Natural killer cell (primary cell): ENCODE data around the gene ZNF91. TPM values are rescaled to one million over a fixed set of nuclear protein-coding genes. Genes with fewer than 3 reads are reported as not detected.

ENCODE experiments used
- ATAC-seq, 3 donors: fragments of 150-1000 bp in 2 of 3; fragments of 200-7000 bp in 1 of 3; cut with Tn5 transposase; 1 replicate in 1 of 3; 2 replicates in 2 of 3; pipeline ENCODE4 v1.10.0; 2021; ENCODE audit warnings: mild to moderate bottlenecking in 2 of 3, moderate library complexity in 2 of 3
- DNase-seq, 2 donors: peaks; one replicate each; pipeline versions ENCODE4 v3.0.0 to v3.0.0-alpha.2; 2013 to 2021; ENCODE audit warnings: mixed read lengths in 1 of 2
- H3K27ac ChIP-seq: one replicate; pipeline ENCODE4 v1.5.1; 2013; ENCODE audit warnings: mild to moderate bottlenecking, low read length
- H3K27me3 ChIP-seq: one replicate; pipeline ENCODE4 v1.6.1; 2013; ENCODE audit warnings: low read length; ENCODE audit not compliant: control insufficient read depth, insufficient read depth
- H3K36me3 ChIP-seq: one replicate; pipeline ENCODE4 v1.6.1; 2013; ENCODE audit warnings: low read length; ENCODE audit not compliant: control insufficient read depth, insufficient read depth
- H3K4me1 ChIP-seq: one replicate; pipeline ENCODE4 v1.6.1; 2013; ENCODE audit warnings: low read length; ENCODE audit not compliant: control insufficient read depth, insufficient read depth
- H3K4me3 ChIP-seq: one replicate; pipeline ENCODE4 v1.5.1; 2013; ENCODE audit warnings: low read length
- H3K9me3 ChIP-seq: one replicate; pipeline ENCODE4 v1.6.1; 2013; ENCODE audit warnings: low read length; ENCODE audit not compliant: control insufficient read depth, insufficient read depth
- H3K27ac Mint-ChIP-seq, 2 donors: one replicate each; pipeline ENCODE4 v1.8.0; 2022; ENCODE audit warnings: mild to moderate bottlenecking in 2 of 2, mixed read lengths in 2 of 2, moderate library complexity in 1 of 2
- H3K27me3 Mint-ChIP-seq, 2 donors: one replicate each; pipeline ENCODE4 v1.8.0; 2022; ENCODE audit warnings: low read depth in 2 of 2, mixed read lengths in 2 of 2
- H3K36me3 Mint-ChIP-seq: one replicate; pipeline ENCODE4 v1.8.0; 2022; ENCODE audit warnings: mixed read lengths
- H3K4me1 Mint-ChIP-seq, 2 donors: one replicate each; pipeline ENCODE4 v1.8.0; 2022; ENCODE audit warnings: mixed read lengths in 2 of 2
- H3K4me3 Mint-ChIP-seq: one replicate; pipeline ENCODE4 v1.8.0; 2022; ENCODE audit warnings: mild to moderate bottlenecking, moderate library complexity, mixed read lengths
- H3K9me3 Mint-ChIP-seq, 2 donors: one replicate each; pipeline ENCODE4 v1.8.0; 2022; ENCODE audit warnings: mixed read lengths in 2 of 2
- CTCF ChIP-seq: fragments of 200-600 bp; IDR thresholded peaks from one replicate; pipeline ENCODE4 v1.8.0; 2022; ENCODE audit warnings: antibody characterized with exemption
- WGBS: methylation state at CpG from one replicate; pipeline ENCODE4 v1.1.7; 2013; ENCODE audit warnings: missing lambda C conversion rate; ENCODE audit not compliant: insufficient coverage; 5-methylcytosine and 5-hydroxymethylcytosine counted together
- intact Hi-C: fragments of 100-400 bp; cut with micrococcal nuclease; formaldehyde crosslinking; loops from one replicate; pipeline ENCODE4 v1.14.2; 2022
- total RNA-seq, 4 donors: library from RNA; stranded (reverse); fragments of 120-200 nt in 1 of 4; gene quantifications; one replicate each; pipeline versions ENCODE4 v1.2.3 to v1.2.4, GENCODE V29; 2013 to 2022

ZNF91 gene
- total RNA-seq, 3 donors from 2014 or later (not counting 1 experiment from before 2014, with no cell fraction given), result 92.3 to 144 (median 96.7) TPM

GRCh38 chr19:23404676-23405075 lies 9.4 kb upstream of the ZNF91 start:
- H3K27ac ChIP-seq, result no peak overlapping the region
- no peak overlapping the region for H3K4me3 ChIP-seq
- WGBS, result 94% methylated on average over 1 of the region's 1 CpG
- H3K4me1 ChIP-seq, result no peaks in the 10 kb centered on the region
- Mint-ChIP-seq H3K27ac (no peak overlapping the region), H3K27me3 (no peaks in the 10 kb centered on the region), H3K4me1 (peaks cover 6 to 7% of the 10 kb centered on the region in 2 donors), H3K36me3 (no peaks in the 10 kb centered on the region), H3K4me3 (no peak overlapping the region), H3K9me3 (no peaks in the 10 kb centered on the region)
- no peaks in the 10 kb centered on the region for H3K9me3 ChIP-seq
- H3K27me3 ChIP-seq, result no peaks in the 10 kb centered on the region
- intact Hi-C loops, result no loop called here
- no peak for DNase-seq
- H3K36me3 ChIP-seq, result no peaks in the 10 kb centered on the region
- TF ChIP-seq CTCF, result no peak
- ATAC-seq, result no peak

- H3K4me1 ChIP-seq, result no peaks in the 10 kb centered on the region
- intact Hi-C loops, result no loop called here
- Mint-ChIP-seq H3K27ac (no peak overlapping the region), H3K4me3 (no peak overlapping the region), H3K27me3 (no peaks in the 10 kb centered on the region), H3K9me3 (no peaks in the 10 kb centered on the region), H3K36me3 (no peaks in the 10 kb centered on the region), H3K4me1 (peaks cover 6 to 7% of the 10 kb centered on the region in 2 donors)
- no peak for ATAC-seq
- no peaks in the 10 kb centered on the region for H3K36me3 ChIP-seq
- TF ChIP-seq CTCF, result no peak
- H3K9me3 ChIP-seq, result no peaks in the 10 kb centered on the region
- H3K27ac ChIP-seq, result no peak overlapping the region
- DNase-seq, result no peak
- 88% methylated on average over 4 of the region's 4 CpGs for WGBS
- H3K4me3 ChIP-seq, result no peak overlapping the region
- H3K27me3 ChIP-seq, result no peaks in the 10 kb centered on the region
Observed at GRCh38 chr19:23403581-23404324, 8.5 kb upstream of the ZNF91 start.

GRCh38 chr19:23403052-23403451 lies 7.8 kb upstream of the ZNF91 start:
- H3K4me3 Mint-ChIP-seq, result no peak overlapping the region
- TF ChIP-seq CTCF, result no peak
- peaks cover 6 to 7% of the 10 kb centered on the region in 2 donors for H3K4me1 Mint-ChIP-seq
- Histone ChIP-seq H3K27ac (no peak overlapping the region), H3K4me1 (no peaks in the 10 kb centered on the region), H3K4me3 (no peak overlapping the region), H3K27me3 (no peaks in the 10 kb centered on the region), H3K9me3 (no peaks in the 10 kb centered on the region), H3K36me3 (no peaks in the 10 kb centered on the region)
- DNase-seq (no peak), ATAC-seq (no peak)
- no peaks in the 10 kb centered on the region for H3K27me3 Mint-ChIP-seq
- H3K36me3 Mint-ChIP-seq, result no peaks in the 10 kb centered on the region
- H3K9me3 Mint-ChIP-seq, result no peaks in the 10 kb centered on the region
- WGBS, result 93% methylated on average over 3 of the region's 3 CpGs
- H3K27ac Mint-ChIP-seq, result no peak overlapping the region
- intact Hi-C loops, result no loop called here

DNA sequence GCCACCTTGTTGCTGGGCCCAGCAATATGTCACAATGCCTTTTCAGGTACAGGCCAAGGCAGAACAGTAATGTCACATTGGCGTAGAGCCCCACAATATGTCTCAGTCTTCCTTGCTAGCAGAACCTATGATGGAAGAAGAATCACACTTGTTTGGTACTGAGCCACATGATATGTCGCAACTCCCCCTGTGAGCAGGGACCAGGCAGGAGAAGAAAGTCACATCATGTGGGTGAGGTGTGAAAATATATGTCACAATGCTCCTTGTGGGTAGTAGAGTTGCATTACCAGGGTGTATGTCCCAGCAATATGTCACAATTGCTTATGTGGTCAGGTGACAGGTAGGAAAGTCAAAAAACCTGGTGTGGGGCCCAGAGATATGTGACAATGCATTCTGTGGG lies 7.1 kb upstream of the ZNF91 start:
- Histone ChIP-seq H3K27me3 (no peaks in the 10 kb centered on the region), H3K36me3 (no peaks in the 10 kb centered on the region), H3K4me1 (no peaks in the 10 kb centered on the region), H3K9me3 (no peaks in the 10 kb centered on the region), H3K4me3 (no peak overlapping the region), H3K27ac (no peak overlapping the region)
- peak in 2 of 3 donors; percentile 38 to 61 for ATAC-seq
- Mint-ChIP-seq H3K4me1 (peaks cover 6 to 7% of the 10 kb centered on the region in 2 donors), H3K36me3 (no peaks in the 10 kb centered on the region), H3K27ac (peak overlapping the region in 1 of 2 donors; percentile 27), H3K4me3 (no peak overlapping the region), H3K27me3 (no peaks in the 10 kb centered on the region), H3K9me3 (no peaks in the 10 kb centered on the region)
- no peak for DNase-seq
- intact Hi-C loops, result no loop called here
- 85% methylated on average over 2 of the region's 2 CpGs for WGBS
- no peak for TF ChIP-seq CTCF
